Inferior parietal cortex (tissue), 1 donor: Measurements from ENCODE around the gene RCAN2.

Source experiments
- DNase-seq: peaks from one replicate; pipeline ENCODE4 v3.0.0-alpha.2; 2016; ENCODE audit errors: extremely low spot score

Gene RCAN2

DNA sequence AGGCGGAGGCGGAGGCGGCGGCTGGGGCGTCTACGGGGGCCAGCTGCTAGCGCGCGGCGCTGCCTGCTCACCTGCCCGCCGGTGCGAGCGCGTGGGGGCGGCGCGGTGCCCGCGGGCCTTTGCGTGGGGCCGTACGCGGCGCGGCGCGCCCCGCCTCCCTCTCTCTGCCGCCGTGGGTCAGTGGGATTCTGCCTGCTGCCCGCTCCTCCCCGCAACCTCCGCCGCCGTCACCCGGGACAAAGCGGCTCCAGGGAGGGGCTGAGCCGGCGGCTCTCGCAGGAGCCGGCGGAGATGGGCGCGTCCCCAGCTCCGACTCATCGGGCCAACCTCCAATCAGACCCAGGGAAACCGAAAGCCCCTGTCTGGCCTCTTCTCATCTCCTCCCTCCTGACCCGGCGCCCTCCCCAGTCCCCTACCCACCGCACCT, at the start of gene RCAN2:
RCAN2 (minus strand) TSS at position 249 of the 427 bp plus-strand sequence.
- DNase-seq = peak; percentile 40

DNA sequence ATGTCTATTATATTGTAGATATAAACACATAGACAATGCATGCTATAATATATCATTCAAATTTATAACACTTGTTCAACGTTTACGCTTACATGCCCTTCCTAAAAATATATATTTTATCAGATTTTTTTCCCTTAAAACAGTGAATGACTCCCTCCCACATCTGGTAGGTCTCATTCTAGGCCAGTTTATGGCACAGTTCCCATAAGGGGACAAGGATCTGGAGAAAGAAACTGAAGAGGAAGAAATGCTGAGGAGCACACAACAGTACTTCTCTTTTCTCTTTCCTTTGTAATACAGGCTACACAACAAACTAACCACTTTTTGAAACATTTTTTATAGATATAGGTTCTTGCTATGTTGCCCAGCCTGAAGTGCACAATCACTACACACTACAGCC, 48.6 kb upstream of the RCAN2 start:
- no peak for DNase-seq

DNA sequence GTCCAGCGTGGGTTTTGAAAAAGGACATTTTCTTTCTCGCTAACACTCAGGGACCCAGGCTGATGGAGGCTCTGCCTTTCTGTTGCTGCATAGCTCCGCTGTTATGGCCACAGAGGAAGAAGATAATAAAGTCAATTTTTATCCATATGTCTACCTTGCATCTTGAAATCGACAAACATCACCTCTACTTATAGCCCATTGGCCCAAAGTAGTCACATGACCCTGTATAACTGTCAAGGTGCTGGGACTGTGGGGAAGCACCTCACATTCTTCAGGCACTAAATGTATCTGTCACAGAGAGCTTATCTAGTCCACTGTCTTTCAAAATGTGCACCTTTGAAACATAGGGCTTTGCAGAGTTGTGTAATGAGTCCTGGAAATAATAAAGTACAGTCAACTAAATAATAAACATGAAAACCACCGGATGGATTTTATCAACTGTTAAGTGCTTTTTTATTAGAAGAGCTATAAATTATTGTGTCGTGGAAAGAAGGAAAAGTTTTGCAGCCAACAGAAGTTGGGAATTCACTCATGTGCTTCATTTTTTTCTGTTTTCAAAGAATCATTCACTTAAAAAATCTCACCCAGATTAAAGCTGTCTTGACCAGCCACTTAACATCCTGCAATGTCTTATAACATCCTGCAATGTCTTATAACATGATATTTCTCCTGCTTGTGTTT, 47.7 kb upstream of the RCAN2 start:
- DNase-seq = no peak

DNA sequence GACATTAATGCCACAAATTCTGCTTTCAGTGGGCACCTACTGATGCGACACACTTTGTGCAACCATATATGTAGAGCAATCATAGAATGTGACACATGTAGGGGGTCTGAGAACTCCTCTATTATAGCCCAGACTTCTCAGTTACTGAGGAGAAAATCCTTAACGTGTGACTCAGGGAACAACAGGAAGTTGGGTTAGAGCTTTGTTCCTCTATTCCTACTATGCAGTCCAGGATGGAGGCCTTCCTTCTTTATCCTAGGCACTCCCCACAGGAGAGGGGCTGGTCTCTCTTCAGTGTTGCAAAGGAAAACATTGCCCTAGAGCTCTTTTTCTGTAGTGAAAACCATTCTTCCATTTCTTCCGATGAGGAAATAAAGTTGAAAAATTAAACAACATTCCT, 39.6 kb upstream of the RCAN2 start:
- no peak for DNase-seq

DNA sequence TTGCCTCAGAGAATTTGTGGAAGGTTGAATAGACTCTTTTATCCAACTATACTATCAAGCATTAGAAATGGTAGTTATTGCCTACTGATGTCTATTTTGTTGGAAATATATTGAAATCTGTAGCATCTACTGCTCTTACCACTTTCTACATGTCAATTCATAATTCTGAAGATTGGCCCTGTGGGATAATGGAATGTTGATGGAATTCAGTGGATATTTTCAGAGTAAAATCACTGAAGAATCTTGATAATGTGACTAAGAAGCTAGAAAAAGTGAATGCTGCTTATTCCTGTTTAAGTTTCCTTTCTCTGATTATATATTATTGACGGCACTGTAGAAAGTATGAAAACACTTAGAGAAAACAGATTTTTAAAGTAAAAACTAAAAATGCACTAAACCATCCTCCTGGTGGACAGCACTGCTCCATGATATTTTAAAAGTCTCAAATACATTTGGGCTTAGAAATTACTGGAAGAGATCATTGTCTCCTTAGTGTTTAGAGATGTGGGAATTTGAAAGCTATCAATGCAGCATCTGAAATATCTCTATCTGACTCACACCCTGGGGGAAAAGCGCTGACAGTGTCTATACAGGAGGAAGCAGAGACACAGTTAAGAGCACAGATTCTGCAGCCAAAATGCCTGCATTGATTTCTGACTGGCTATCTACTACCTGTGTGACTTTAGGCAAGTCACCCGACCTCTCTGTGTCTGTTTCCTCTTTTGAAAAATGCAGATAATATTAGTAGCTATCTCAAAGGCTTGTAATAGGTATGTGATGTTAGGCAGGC, 37.9 kb upstream of the RCAN2 start:
- DNase-seq = no peak

DNA sequence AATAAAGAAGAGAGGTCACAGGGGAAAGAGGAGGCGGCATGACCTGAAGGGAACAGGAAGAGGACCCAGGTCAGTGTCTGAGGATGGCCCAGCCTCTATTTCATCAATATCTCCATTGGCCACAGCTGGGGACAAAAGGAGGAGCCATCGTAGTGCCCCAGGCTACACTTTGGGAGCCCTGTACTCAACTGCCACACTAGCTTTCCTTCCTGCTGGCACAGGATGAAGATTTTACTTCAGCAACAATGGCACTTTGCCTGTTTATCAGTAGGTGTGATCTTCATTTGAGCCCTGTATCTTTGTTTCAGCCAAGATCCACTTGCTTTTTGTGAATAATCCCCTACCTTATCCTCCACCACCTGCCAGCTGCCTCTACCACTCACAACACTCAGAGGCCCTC, 35.4 kb upstream of the RCAN2 start:
- no peak for DNase-seq

DNA sequence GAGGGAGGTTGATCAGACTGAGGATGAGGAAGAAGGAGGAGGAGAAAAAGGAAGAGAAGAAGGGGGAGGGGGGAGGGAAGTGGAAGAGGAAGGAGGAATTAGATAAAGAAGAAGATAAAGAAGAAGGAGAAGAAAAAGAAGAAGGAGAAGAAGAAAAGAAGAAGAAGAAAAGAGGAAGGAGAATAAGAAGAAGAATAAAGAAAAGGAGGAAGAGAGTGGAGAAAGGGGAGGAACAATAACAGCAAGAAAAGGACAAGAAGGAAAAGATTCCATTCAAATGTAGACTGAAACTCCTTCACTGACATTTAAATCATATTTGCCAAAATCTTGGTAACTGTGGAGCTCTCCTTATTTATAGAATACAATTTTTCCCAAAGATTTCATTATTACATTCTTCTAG, 34.3 kb upstream of the RCAN2 start:
- DNase-seq = no peak

DNA sequence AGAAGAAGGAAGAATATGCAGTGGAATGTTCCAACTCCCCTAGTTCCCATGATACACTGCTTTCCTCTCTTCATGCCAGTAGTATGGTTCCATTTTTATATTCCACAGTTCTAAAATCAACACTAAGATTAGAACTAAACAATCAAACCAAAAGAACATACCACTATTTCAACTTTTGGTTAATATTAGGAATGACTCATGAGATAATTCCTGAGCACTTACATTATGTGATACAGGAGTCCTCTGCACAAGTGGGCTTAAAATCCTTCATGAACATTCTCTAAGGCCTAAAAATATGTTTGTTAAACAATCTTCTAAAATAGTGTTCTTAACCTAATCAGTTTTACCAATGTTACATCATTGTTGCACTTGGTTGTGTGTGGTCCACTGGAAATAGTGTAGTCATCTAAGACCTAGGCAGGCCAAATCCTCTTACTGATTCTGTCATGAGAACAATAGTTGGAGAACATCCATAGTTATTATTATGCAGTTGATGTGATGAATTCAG, 30.3 kb upstream of the RCAN2 start:
- no peak for DNase-seq

DNA sequence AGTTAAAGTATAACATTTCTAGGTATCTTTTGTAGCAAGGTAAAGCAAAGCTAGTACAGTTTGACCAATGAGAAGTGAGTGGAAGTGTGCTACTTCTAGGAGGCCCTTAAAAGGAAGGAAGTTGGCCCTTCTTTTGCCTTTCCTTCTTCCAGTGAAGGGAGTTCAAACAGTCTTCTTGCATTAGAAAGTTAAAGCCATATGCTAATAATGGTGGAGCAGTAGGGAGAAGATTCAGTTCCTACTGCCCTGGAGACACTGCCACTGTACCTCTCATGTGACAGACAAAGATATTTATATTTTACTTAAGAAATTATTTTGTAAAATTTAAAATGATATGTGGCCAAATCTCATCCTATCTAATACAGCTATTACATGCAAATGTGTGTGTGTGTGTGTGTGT, 26.0 kb upstream of the RCAN2 start:
- DNase-seq = no peak

DNA sequence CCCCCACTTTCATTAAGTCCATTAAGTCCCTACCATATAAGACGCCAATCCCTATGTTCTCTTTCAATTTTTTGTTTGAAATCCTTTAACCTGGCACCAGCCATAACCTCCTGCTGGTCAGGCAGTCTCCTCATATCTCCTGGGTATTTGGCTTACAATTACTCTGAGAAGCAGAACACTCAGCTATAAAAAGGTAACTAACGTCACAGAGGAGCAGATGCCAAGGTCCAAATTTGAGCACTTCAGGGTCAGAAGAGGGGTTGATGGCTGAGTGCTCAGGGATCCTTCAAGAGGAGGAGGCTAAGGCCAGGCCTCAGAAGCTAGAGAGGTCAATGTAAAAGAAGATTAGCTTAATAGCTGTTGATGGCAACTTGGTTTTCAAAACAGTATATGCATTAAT, 22.3 kb upstream of the RCAN2 start:
- no peak for DNase-seq

DNA sequence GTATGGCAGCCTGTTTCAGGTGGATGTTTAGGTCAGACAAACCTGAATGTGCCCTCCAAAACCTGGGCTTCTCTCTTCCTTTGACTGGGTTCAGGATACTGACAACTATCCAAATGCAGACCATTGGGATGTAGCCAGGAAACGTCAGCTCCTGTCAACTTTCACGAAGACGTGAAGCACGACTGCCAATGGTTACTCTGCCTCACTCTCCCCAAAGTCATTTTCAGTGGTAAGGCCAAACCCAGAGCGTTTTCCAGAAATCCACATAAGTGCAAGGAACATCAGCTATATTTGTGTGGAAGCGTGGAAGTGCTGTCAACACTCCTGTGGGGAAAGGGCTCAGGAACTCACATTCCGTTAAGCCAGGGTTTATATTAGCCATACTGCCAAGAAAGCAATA, 20.1 kb upstream of the RCAN2 start:
- no peak for DNase-seq

DNA sequence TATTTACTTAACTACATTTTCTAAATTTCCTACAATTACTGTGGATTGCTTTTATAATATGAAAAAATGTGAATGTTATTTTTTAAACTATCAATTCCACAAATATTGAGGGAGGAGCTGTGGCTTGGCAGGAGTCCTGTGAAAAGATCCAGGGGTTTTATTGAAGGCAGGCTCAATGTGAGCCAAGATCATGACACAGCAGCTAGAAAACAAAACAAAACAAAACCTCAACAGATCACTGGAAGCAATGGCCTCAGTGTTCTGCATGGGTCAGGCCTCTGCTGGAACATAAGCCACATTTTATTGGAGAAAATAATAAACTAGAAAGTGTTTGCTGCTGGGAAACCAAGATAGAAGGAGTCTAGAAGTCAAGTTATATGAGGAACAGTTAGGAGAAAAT, 19.4 kb upstream of the RCAN2 start:
- DNase-seq = peak; percentile 72

DNA sequence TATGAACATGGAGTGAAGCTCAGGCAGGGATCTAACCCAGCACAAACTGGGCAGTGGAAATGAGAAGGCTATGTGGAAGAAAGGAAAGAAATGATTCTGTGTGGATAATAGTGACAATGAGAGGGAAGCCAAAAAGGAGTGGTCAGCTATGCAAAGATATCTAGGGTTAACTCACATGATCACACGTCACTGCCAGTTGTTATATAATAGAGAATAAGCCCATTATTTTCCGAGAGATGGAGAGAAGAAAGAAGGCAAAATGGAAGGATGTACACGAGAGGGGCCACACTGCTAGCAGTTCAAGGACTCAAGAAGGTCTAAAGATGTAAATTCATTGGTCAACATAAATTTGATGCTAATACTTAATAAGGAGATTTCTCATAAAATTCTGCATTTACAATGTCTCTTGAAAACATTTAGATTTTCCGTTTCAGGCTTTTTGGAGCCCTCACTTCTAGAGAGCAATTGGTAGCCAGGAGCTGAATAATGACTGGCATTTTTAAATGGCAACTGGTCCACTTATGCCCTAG, 18.8 kb upstream of the RCAN2 start:
- DNase-seq = peak; percentile 40

DNA sequence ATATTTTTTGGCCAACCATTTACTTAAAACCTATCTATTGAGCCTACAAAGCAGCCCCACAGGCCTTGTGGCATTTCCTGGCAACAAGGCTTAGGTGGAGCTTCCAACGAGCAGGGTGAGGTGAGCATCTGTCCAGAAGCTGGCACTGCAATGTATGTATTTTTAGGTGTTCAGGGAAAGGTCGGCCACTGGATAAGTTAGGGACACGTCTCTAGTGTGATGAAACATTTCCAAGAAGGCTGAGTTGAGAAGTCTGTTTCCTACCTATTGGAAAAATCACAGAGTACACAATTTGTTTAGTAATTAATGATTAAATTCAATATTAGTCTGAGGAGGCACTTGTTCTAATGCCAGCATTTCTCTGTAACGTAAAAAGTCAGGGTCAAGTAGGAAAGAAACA, 17.8 kb upstream of the RCAN2 start:
- no peak for DNase-seq

DNA sequence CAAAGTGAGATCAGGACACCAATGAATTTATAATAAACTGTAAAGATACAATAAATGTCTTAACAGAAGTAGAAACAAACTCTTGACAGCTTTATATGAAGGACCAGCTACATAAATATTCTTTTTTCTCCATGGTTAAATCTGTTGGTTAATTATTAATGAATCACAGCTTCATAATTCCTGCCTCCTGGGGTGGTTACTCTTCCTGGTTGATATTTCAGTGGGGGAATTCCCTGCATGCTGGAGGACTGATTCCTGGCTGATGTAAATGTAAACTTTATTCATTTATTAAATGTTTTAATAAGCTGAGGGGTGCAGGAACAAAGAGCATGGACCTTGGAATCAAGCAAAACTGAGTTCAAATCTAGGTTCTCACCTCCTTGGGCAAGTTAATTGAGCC, 16.2 kb upstream of the RCAN2 start:
- no peak for DNase-seq

DNA sequence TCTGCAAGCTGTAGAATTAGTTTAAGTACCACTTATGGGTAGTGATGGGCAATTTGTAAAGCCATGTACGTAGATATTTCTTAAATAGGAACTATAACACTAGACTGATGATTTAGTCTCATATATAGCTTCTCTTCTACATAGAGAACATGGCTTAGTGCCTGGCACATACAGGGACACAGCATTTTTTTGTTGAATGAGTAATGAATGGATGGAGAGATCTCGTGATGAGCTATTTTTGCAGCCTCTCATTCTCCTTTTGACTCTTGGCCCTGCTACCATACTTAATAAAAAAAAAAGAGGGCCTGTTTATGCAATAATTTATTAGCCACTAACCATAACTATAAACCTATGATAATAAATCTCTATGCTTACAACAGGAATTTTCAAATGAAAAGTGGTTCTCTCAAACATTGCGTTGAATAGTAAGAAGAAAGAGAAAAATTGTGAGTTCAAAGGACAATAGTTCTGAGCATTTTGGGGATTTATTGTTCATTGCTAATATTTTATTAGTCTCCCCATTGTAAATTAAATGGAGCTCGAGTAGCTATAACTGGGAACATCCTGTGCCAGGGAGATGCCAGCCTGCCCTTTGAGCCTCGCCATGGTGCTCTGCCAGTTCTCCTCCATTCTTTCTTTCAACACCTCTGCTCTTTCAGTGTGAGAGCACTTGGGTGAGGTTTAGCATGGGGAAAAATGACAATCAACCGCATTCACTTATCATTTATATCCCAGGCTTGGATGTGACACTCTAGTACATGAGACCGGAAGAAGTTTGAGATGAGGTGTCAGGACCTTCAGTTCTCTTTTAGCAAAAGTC, 14.7 kb upstream of the RCAN2 start:
- DNase-seq = no peak

DNA sequence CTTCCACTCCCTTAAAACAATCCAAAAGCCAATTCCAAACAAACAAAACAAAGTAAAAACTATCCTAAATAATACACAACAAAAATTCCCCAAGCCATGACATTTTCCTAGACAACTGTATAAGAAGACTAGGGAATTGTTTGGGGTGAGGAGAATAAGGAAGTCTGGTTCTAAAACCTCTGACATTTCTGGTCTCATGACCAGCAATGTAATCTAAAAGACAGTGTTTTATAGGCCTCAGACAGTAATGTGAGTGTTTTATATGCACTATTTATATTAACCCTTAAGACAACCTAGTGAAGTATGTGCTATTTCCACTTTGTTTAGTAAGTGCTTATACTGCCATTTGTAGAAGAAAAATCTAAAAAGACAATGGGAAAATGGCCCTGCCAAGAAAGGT, 13.0 kb upstream of the RCAN2 start:
- no peak for DNase-seq

DNA sequence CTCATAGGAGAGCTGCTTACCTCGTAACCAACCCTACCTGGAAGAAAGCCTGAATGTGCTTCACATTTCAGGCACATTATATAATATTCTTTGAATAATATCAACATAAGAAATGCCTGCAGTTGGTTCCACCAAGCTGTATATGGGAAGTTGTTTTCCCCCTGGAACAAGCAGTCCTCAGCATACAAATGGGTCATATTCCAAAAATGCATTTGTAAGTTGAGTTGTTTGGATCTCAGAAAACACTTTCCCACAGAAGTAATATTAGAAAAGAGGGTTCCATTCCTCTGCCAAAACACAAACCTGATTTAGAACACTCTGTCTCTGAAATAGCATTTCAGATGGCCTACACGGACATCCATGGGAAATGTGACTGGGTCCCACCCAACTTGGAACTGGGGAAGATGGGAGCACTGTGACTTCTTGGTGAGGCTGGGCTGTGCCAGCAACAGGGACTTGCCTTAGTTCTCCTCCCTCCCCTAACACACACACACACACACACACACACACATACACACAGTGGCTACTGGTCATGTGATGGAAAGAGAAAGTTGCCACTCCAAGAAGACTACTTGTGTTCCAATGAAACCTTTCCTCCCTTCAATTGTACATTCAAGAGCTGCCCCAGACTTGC, 11.4 kb upstream of the RCAN2 start:
- DNase-seq = no peak

DNA sequence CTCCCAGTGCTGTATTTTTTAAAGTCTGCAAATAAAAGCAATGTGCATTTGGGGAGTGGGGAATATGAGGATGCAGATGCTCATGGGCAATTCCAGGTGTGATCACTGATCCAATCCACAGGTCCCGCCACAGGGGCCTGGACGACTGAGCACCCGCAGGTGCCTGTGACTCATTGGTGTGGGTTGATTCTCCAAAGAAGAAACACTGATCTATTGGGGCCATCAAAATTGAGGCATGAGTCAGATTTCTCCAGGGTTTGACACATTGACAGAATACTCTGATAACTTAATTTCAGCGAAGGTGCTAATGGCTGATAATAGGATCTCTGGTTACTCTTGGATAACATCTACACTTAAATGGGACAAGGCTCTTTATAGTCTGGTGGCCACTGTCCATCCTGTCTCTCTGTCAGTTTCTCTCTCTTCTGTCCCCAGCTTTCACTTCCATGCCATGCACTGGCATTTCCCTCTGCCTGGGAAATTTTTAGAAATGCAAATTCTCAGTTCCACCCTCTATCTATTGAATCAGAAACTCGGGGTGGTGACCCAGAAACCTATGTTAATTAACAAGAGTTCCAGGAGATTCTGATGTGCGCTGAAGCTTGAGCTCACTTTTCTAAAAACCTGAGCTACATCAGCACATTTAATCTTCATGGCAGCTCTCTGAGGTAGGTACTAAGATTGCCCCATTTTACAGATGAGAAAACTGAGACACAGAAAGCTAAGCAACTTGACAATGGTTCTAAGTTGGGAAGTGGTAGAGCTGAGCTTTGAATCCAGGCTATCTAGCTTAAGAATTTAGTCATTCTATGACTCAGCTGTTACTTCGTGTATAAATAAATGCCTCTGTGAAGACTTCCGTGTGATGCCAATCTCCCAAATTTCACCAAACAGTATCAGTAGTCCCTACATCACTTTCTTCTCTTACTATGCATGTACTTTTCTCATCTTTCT, 10.2 kb upstream of the RCAN2 start:
- DNase-seq = no peak

DNA sequence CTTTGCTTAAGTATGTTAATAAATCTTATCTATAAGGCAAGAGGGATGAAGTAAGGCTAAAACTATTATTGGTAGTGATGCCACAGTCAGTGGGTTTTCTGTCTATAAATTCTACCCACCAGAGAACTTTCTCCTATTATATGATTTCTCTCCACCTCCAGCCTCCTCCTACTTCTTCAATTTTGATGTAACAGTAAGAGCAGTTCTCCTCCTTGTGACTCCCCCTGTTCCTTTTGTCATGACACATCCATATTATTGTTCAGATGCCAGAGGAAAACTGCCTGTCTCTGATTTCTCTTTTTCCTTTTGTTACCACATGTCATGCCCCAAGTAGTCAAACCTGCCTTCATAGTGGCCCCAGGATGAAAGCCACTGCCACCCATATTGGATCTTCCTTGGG, 9.1 kb upstream of the RCAN2 start:
- DNase-seq = no peak
